HUDEP-2 (cell line): Measurements from ENCODE around the gene OLAH.

Experiments used
- DNase-seq, 76 experiments: peaks; one replicate each; lab custom pipeline; 2025; ENCODE audit not compliant: unreplicated experiment in 76 of 76; lab: John Stamatoyannopoulos, UW

OLAH gene

DNA sequence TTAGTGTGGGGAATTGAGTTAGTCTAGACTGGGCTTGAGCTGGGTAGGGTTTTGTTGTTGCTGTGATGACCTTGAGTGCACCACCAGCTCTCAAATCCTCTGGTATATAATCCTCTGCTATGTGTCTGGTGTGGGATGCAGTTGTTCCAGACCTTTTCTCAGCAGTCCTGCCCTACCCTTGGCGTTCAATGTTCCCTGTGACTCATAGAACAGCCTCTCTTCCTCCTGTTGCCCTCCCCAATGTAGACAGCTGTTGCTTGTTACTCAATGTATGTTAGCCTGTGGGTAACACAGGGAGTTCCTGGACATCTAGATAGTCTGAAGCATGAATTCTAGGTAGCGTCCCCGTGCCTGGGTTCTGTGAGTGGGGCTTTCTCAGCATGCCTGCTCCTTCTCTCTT is 25.1 kb downstream of the OLAH start:
- no peak for DNase-seq

DNA sequence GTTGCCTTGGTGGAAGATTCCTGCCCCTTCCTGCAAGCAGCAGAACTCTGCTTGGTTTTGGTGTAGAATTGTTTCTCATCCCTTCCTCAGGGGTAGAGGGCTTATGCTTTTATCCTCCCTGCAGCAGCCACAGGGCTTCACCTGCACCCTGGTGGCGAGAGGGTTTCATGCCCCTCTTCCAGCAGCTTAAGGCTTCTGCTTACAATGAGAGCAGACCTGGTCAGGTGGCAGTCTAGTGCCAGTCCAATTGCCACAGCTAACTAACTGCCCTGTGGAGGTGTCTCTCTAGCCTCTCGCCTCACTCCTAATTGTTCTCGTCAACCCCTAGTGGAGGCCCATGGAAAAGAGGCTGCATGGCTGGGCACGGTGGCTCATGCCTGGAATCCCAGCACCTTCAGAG is 25.5 kb downstream of the OLAH start:
- DNase-seq: no peak

DNA sequence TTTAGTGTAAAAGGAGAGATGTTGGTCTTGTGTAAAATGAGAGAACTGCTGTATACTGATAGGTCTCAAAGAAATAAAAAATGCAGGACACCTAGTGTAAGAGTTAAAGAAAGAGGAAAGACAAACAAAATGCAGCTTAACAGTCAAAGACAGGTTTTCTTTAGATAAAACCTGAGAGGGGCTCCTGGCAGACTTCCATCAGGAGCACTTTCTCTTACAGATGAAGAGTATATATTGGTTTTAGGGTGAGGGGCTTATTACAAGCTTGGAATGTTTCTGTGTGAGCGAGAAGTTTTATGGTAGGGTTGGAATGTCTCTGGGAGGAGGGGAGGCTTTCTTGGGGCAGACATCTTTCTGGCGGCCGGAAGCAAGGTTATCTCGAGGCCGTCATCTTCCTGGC is 28.6 kb downstream of the OLAH start:
- no peak for DNase-seq

DNA sequence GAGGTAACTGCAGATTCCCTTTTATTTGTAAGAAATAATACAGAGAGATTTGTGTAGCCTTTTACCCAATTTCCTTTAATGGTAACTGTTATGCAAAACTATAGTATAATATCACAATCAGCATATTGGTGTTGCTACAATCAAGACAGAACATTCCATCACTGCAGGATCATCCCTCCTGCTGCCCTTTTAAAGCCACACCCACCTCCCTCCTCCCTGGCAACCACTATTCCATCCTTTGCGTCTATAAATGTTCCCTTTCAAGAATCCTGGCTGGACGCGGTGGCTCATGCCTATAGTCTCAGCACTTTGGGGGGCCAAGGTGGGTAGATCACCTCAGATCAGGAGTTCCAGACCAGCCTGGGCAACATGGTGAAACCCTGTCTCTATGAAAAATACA is 31.7 kb downstream of the OLAH start:
- DNase-seq: no peak

DNA sequence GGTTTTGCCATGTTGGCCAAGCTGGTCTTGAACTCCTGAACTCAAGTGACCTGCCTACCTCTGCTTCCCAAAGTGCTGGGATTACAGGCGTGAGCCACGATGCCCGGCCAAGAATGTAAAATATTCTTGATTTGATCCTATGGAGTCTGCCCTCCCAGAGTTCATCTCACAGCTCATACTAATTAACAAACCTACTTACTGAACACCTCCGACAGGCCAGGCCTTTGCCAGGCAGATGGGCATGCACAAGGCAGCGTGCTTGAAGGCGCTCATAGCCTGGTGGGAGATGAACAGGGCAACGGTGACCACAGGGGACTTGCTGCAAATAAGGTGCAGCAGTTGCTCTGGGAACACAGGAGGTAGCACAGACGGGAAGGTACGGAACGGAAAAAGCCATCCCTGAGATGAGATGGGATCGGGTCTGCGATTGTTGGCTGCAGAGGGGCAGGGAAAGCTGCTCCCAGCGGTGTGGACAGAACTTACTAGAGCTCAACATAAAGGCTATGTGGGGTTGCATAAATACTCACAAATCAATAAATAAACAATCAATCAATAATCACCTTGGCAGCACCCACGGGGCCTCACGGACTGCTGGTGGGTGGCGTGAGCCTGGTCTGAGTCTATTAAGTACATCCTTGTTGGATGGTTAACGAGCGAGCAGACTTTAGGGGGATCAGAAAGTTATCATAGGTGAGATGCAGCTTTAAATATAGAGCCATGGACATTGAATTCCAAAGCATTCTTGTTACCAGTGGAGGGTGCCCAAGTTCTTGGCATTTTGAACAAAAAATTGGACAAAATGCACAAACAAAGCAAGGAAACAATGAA is 40.1 kb downstream of the OLAH start:
- no peak for DNase-seq

DNA sequence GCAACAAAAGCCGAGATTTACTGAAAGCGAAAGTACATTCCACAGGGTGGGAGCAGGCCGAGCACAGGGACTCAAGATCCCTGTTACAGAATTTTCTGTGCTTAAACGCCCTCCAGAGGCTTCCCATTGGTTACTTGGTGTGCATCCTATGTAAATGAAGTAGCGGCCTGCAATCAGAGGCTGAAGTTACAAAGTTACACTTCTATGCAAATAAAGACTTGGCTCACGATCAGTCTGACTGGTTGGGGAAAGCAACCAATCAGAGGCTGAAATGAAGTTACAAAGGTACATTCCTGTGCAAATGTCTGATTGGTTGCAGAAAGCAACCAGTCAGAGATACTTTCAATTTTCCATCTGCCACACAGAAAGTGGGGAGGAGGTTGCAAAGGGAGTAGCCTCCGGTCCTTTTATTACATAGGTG is 40.8 kb downstream of the OLAH start:
- no peak for DNase-seq

DNA sequence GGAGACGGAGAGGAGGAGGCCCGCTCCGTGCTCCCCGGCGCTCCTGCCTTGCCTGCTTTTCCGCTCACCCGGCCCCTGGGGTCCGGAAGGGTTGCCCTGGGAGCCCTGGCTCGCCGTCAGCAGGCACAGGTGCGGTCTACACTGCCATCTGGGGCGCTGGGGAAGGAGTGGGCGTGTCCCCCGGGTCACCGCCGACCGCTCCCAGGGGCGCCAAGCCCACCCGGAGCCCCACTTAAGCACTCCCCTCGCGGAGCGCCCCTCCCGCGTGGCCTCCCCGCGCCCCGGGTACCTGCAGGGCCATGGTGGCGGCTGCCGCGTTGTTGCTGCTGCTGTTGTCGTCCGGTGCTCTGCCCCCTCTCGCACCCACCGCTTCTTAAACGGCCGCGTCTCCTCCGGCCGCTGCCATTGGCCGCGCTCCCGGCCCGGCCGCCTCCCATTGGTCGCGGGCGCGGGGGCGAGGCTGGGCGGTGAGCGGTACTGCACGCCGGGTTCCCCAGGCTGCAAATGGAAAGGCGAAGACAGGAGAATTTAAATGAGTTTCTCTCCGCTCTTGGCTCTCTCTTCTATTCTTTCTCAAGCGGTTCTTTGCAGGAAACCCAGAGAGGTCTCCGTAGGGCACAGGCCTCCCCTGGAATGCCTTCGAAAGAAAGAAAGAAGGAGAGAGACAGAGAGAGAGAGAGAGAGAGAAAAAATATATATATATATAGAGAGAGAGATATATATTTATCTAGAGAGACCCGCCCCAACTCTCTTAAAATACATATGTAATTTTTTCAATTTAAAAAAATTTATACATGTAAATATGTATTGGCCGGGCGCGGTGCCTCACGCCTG is 44.9 kb downstream of the OLAH start, which contains the start of gene ACBD7:
ACBD7 (minus strand) TSS at position 349 of the 834 bp plus-strand sequence; CDS start at position 301, 48 bp downstream.
- peak in 73 of 76 experiments; percentile 6 to 80 (median 60) for DNase-seq

DNA sequence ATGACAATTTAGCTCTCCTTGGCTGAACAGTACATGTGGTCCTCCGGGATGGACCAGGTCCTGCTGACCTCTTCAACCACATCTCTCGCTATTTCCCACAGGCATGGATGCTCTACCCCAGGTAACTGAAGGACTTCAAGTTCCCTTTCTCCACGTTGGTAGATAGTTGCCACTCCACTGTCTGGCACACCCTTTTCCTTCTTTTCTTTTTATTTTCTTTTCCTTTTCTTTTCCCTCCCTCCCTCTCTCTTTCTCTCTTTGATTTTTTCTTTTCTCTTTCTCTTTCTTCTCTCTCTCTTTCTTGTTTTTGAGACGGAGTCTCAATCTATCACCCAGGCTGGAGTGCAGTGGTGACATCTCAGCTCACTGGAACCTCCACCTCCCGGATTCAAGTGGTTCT is 47.7 kb downstream of the OLAH start:
- no peak for DNase-seq

DNA sequence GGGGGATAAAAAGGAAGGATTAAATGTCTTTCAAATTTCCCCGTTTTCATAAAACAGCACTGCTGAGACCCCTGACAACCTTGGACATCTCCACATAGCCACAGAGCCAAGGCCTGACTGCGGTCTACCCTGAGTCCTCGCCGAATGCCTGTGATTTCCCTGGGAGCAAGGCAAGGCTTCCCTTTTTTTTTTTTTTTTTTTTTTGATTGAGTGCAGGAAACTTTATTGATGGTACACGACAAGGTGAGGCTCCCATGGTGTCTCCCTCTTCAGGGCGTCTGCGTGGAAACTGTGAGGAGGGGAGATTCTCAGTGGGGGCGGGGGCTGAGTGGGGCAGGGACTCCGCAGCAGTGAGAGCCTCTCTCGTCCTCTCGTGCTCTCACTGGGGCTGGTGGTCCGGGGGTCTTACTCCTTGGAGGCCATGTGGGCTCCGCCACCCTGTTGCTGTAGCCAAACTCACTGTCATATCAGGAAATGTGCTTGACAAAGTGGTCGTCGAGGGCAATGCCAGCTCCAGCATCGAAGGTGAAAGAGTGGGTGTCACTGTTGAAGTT is 49.2 kb downstream of the OLAH start:
- no peak for DNase-seq

DNA sequence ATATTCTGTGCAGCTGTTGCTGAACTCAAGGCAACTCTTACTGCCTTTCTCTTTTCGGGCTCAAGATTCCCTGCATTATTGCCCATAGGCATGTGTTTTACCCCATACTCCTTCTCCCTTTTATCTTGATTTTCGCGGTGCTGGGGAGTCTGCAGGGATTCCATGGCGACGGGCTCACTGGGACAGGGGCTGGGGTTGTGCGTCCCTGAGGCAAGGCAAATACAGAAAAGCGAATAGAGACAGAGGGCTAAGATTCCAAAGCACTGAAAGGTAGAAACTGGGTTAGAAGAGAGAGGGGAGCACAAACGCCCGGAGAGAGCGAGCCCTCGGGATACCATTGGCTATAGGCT is 52.9 kb downstream of the OLAH start:
- no peak for DNase-seq

DNA sequence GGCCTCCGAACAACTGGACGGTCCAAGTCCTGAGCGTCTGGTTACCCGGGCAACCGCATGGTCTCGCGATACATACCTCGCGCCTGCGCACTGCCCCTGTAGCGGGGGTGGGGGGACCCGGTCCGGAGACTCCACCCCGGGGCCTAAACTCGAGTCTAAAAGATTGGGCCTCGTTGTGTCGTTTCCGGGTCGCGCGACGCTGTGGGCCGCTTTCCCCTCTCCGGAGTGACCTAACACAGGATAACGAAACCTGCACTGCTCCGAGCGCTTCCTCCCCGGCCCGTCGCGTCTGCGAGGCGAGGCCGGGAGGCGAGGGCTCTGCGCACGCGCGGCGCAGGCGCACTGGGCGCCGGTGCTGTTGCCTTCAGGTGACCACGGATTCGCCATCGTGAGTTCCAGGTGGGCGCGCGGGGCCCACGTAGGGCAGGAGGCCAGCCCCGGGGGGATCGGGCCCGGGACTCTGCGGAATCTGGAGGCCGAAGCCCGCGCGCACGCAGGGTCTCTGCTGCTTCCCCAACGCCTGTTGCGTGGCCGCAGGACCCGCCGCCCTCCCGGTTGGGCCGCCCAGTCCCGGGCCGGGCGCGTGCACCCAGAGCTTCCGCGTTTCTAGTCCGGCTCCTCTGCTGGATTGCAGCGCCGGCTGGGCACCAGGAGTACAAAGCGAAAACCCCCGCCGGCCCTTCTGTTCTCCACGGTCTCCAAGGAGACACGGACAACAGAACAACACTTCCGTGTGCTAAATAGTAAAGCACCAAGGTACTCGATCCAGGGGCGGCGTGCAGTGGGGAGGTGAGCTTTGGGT is 53.5 kb downstream of the OLAH start, which contains the start of gene RPP38:
RPP38 (plus strand) TSS at position 345 of the 802 bp plus-strand sequence. CDS start 5,960 bp downstream, outside the sequence.
- peak; percentile 22 to 95 (median 88) for DNase-seq

DNA sequence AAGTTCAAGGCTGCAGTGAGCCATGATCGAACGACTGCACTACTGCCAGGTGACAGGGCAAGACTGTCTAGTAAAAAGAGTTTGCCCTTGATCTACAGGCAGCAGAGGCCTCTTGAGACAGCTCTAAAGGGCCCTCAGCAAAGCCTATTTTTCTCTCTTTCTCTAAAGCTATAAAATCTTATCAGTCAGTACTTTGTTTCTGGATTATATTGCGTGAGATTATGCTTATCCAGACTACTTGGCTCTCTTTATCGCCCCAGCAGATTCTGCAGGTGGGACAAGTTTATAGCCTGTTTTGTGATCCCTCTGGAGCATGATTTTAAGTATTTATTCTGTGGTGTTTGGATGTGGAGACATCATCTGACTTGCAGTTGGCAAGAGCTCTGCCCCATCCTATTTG is 56.1 kb downstream of the OLAH start:
- DNase-seq: peak in 1 of 76 experiments; percentile 14

DNA sequence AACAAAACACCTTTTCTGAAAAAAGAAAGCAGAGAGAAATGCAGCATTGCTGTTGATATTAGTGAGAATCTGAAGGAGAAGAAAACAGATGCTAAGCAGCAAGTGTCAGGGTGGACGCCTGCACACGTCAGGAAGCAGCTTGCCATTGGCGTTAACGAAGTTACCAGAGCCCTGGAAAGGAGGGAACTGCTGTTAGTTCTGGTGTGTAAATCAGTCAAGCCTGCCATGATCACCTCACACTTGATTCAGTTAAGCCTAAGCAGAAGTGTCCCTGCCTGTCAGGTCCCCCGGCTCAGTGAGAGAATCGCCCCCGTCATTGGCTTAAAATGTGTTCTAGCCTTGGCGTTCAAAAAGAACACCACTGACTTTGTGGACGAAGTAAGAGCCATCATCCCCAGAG is 59.8 kb downstream of the OLAH start:
- DNase-seq: no peak

DNA sequence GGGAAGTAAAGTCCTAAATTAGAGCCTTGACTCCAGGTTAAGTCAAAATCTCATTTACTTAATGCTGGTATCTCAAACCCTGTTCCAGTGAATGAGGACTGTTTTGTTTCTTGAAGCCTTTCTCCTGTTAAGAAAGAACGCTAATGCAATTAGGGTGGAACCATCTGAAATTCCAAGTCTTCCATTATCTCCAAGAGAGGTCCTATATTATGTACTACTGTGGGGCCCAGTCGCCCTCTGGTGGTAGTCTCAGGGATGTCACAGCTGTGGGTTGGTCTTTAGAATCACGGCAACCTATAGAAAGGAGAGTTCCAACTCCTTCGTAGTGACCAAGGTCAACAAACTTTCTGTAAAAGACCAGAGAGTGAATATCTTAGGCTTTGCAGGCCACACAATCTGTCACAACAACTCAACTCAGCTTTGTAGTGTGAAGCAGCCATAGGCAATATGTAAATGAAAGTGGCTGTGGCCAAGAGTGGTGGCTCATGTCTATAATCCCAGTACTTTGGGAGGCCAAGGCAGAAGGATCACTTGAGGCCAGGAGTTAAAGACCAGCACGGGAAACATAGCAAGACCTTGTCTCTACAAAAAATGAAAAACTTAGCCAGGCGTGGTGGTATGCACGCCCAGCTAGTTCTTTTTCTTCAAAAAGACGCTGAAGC is 62.7 kb downstream of the OLAH start:
- peak in 59 of 76 experiments; percentile 4 to 71 (median 37) for DNase-seq

DNA sequence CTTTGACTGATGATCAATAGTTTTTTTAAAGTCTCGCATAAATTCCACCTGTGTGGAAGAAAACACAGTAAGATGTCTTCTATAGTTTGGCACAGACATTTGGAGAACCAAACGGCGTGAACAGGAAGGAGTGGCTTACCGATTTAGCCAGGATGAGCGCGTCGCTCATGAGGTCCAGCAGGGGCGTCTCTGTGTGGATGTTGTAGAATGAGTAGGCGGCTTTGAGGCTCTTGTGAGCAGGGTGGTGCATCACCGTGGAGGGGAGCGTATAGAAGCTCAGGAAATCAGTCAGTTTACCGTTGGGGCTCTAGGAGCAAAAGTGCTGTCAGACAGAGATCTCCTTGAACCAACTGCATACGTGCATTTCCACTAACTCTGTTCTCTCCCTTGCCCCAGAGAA is 68.9 kb downstream of the OLAH start:
- DNase-seq: no peak

DNA sequence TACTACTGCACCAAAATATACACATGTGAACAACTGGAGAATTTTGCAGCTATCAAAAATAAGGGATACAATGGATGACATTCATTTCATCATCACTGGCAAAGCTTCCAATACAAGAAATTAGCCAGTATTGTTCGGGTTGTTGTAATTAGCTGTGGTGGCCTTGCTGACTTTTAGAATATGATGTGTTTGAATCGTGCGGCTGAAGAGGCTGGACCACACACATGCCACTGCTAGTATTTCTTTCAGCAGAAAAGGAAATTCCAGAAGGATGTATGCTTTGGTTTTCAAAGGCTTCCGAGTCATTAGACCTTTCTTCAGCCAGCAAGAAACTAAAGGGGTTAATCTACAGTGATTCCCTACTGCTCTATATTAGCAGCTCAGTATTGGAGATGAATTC is 70.0 kb downstream of the OLAH start:
- no peak for DNase-seq

DNA sequence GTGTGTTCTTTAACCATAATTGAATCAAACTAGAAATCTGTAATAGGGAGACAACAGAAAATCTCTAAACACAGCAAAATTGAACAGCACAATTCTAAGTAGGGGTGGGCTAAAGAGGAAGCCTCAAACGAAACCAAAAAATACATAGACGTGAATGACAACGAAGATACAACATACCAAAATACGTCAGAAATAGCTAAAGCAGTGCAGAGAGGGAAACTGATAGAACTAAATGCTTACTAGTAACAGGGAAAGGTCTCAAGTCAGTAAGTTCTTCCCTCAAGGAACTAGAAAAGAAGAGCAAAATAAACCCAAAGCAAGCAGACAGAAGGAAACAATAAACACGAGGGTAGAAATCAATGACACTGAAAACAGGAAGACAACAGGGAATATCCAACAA is 72.5 kb downstream of the OLAH start:
- DNase-seq: no peak

DNA sequence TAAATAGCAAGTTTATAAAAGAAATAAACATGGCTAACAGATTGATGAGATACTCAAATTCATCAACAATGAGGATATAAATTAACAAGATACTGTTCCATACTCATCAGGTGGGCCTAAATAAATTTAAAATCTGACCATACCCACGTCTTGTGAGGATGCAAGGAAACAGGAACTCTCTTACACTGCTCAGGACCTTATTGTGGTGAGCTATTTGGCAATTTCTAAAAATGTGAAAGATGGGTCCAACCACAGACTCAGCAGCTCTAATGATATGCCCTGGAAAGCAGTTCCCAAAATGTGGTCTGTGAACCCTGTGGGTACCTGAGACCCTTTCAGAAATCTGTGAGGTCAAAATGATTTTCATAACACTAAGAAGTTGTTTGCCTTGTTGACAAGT is 74.9 kb downstream of the OLAH start:
- no peak for DNase-seq

DNA sequence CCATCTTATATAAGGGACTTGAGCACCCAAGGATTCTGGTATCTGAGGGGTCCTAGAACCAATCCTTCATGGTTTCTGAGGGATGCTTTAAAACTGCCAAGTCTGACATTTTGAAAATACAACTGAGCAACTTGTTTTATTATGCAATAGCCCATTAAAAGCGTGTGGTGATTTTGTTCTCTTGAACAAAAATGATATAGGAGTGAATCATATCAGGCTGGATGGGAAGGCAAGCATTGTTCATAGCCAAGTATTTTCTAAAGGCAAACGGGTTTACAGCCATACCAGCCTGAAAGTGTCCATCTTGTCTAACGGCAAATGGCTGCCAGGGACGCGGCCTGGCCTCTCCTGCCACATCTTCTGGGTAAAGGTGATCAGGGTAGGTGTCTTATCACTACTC is 76.8 kb downstream of the OLAH start:
- DNase-seq: no peak

DNA sequence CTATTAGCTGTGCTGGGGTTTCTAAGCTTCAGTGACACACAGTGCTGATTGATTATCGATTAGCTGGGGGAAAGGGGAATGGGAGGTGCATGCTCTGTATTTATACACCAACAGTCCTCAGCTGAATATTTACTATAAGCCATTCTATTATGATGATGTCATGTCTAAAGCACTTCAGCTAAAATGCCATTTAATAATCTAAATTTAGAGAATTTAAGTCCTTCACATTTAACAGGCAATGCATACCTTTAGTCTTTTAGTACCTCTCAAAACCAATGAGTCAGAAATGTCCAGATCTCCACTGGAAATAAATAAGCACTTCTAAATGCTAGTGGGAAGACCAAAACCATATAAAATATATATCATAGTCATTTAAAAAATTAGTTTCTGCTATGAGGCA is 78.0 kb downstream of the OLAH start:
- DNase-seq: no peak
